Neuron (in vitro differentiated cells): ENCODE measurements around the gene SLC12A9.

Source experiments
- H2AFZ ChIP-seq: one replicate; pipeline ENCODE4 v1.6.1; 2013; ENCODE audit warnings: low read depth, mild to moderate bottlenecking, inconsistent platforms, low read length, moderate library complexity
- H3K27me3 ChIP-seq: one replicate; pipeline ENCODE4 v1.6.1; 2013; ENCODE audit warnings: low read length; ENCODE audit not compliant: insufficient read depth
- H3K36me3 ChIP-seq: one replicate; pipeline ENCODE4 v1.6.1; 2013; ENCODE audit warnings: low read length; ENCODE audit not compliant: insufficient read depth
- H3K4me1 ChIP-seq: one replicate; pipeline ENCODE4 v1.6.1; 2013; ENCODE audit warnings: low read length; ENCODE audit not compliant: insufficient read depth
- H3K4me3 ChIP-seq: 2 replicates; pipeline ENCODE4 v1.5.1; 2013; ENCODE audit warnings: mild to moderate bottlenecking, low read length, moderate library complexity
- H3K9me3 ChIP-seq: one replicate; pipeline ENCODE4 v1.6.1; 2013; ENCODE audit warnings: low read length

The SLC12A9 gene

GRCh38 chr7:100885440-100886141 is 33.1 kb downstream of the SLC12A9 start:
- H3K36me3 ChIP-seq, result peaks cover 80% of the 10 kb centered on the region
- H3K27me3 ChIP-seq, result no peaks in the 10 kb centered on the region
- no peaks in the 10 kb centered on the region for H3K9me3 ChIP-seq
- no peak overlapping the region for H3K4me3 ChIP-seq
- no peak overlapping the region for H2AFZ ChIP-seq
- H3K4me1 ChIP-seq, result peaks cover 21% of the 10 kb centered on the region

DNA sequence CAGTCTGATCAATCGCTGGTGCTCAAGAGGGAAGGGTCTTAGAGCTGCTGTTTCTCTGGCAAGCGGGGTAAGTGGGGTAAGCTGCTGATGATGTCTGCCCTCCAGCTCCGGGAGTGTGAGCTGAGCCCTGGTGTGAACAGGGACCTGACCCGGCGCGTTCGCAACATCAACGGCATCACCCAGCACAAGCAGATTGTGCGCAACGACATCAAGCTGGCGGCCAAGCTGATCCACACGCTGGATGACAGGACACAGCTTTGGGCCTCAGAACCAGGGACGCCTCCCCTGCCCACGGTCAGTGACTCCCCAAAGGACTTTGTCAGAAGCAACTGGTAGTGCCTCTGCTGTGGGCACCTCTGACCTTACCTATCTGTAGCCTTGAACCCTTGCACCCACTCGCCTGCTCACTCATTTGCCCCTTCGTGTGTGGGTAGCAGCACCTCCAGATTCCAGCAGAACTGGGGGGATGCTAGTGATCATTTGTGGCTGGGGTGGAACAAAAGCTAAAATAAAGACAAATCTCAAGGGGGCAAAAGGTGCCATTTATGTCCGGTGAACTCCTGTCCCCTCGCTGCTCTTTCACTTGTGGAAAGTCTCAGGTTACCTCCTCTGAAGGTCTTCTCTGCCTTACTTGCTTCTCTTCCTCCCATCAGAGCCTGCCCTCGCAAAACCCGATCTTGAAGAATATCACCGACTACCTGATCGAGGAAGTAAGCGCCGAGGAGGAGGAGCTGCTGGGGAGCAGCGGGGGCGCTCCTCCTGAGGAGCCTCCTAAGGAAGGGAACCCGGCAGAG is 33.8 kb downstream of the SLC12A9 start:
- no peak overlapping the region for H2AFZ ChIP-seq
- peaks cover 29% of the 10 kb centered on the region for H3K4me1 ChIP-seq
- no peaks in the 10 kb centered on the region for H3K9me3 ChIP-seq
- H3K36me3 ChIP-seq, result peaks cover 73% of the 10 kb centered on the region
- H3K4me3 ChIP-seq, result no peak overlapping the region
- no peaks in the 10 kb centered on the region for H3K27me3 ChIP-seq

GRCh38 chr7:100886936-100887515 is 34.5 kb downstream of the SLC12A9 start:
- no peak overlapping the region for H2AFZ ChIP-seq
- peaks cover 31% of the 10 kb centered on the region for H3K4me1 ChIP-seq
- no peak overlapping the region for H3K4me3 ChIP-seq
- no peaks in the 10 kb centered on the region for H3K9me3 ChIP-seq
- no peaks in the 10 kb centered on the region for H3K27me3 ChIP-seq
- H3K36me3 ChIP-seq, result peaks cover 67% of the 10 kb centered on the region

DNA sequence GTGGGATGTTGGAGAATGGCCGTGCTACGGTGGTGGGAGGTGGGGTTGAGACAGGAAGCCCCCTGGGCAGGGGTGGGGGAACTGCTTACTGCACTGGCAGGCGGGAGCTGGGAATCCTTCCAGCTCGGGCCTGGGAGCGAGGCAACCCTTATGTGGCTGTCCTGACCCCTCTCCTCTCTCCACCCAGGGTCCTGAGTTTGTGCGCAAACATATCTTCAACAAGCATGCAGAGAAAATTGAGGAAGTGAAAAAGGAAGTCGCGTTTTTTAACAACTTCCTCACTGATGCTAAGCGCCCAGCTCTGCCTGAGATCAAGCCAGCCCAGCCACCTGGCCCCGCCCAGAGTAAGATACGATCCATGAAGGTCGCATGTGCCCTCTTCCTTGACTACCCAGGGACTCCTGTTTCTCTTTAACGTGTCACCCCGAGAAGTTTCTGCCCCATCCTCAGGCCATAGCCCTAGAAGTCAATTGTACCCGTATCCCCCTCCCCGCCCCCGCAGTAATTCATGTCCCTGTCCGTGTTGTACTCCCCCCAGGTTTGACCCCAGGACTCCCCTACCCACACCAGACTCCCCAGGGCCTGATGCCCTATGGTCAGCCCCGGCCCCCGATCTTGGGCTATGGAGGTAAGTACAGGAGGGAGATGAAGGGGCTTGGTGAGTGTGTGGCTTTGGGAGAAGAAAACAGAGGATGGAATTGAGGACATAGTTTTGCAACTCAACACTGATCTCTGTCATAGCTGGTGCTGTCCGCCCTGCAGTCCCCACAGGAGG is 35.2 kb downstream of the SLC12A9 start:
- Histone ChIP-seq H3K4me3 (no peak overlapping the region), H3K9me3 (no peaks in the 10 kb centered on the region), H3K36me3 (peaks cover 60% of the 10 kb centered on the region), H3K27me3 (no peaks in the 10 kb centered on the region), H3K4me1 (peaks cover 31% of the 10 kb centered on the region), H2AFZ (no peak overlapping the region)

GRCh38 chr7:100888291-100888987 is 35.9 kb downstream of the SLC12A9 start:
- Histone ChIP-seq H3K36me3 (peaks cover 53% of the 10 kb centered on the region), H3K4me1 (peaks cover 31% of the 10 kb centered on the region), H2AFZ (no peak overlapping the region)

GRCh38 chr7:100888988-100889750 is 36.7 kb downstream of the SLC12A9 start, which contains the start of gene UFSP1:
TSS of gene UFSP1 (minus strand) at chr7:100889715. CDS start at chr7:100889271, 444 bp downstream.
- Histone ChIP-seq H3K9me3 (no peaks in the 10 kb centered on the region), H3K4me3 (peak within 1 kb of the TSS; percentile 70), H3K4me1 (peaks cover 33% of the 10 kb centered on the region), H2AFZ (peak within 1 kb of the TSS; percentile 66), H3K36me3 (peaks cover 46% of the 10 kb centered on the region), H3K27me3 (no peaks in the 10 kb centered on the region)

More at GRCh38 chr7:100888291-100888987, 35.9 kb downstream of the SLC12A9 start:
- no peaks in the 10 kb centered on the region for H3K27me3 ChIP-seq
- H3K4me3 ChIP-seq, result peak overlapping the region; percentile 70
- H3K9me3 ChIP-seq, result no peaks in the 10 kb centered on the region

DNA sequence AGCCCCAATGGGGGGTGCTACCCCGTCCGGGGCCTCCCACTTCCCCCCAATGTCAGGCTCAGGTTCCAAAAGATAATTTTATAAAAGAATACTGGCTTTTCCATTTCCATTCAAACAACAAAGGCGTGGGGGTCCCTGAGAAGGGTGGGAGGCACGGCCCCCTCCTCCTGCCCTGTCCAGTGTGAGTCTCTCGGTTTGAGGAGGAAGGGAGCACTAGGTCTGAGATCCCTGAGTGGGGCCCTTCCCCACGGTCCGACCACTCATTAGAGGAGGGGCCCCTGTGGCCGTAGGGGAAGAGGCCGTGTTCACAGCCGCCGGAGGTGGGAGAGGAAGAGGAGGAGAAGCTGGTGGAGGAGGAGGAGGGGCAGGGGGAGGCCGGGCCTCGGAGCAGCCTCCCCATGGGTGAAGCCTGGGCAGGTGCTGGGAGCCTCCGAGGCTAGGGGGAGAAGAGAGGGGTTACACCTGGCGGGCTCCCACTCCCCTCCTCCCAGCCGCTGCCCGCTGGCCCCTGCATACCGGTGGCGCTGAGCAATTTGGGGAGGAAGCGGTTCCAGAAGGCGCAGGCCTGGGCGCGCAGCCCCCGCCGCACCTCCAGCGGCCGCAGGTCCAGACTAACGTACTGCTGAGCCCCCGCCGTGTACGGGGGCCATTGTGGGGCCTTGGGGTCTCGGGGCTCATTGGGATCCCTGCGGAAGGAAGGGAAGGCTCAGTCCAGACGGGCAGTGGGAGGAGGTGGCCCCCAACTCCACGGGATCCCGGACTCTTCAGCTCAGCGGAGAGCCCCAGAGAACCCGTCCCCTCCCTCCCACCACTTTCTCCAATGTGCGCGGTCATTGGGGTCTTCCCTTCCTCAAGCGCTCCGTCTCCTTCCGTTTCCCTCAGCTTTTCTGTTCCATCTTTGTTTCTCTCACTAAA is 38.4 kb downstream of the SLC12A9 start:
- Histone ChIP-seq H3K36me3 (peaks cover 30% of the 10 kb centered on the region), H3K4me3 (peak overlapping the region; percentile 60), H3K4me1 (peaks cover 39% of the 10 kb centered on the region), H2AFZ (peak overlapping the region; percentile 66), H3K27me3 (peaks cover under 1% of the 10 kb centered on the region), H3K9me3 (no peaks in the 10 kb centered on the region)

DNA sequence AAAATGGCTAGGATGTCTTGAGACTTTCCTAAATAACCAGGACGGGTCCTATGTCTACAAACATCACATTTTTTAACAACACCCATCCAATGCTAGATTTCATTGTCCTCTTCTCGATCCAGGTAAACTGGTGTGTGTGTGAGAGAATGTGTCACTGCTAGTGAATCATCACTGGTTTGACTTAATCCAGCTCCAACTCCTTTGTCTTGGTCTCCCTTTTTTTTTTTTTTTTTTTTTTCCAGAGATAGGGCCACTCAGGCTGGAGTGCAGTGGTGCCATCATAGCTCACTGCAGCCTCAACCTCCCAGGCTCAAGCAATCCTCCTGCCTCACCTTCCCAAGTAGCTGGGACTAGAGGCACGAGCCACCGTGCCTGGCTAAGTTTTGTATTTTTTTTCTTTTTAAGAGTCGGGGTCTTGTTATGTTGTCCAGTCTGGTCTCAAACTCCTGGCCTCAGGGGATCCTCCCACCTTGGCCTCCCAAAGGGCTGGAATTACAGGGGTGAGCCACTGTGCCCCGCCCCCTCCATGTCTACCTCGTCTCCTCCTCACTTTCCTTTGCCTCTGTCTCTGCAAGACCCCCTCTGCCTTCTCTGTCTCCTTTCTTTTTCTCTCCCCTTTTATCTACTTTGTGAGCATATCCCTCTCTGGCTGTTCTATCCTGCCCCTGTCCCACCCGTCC is 39.2 kb downstream of the SLC12A9 start:
- Histone ChIP-seq H3K36me3 (peaks cover 22% of the 10 kb centered on the region), H3K27me3 (peaks cover 8% of the 10 kb centered on the region), H2AFZ (no peak overlapping the region), H3K4me3 (peak overlapping the region; percentile 60), H3K9me3 (no peaks in the 10 kb centered on the region), H3K4me1 (peaks cover 45% of the 10 kb centered on the region)

DNA sequence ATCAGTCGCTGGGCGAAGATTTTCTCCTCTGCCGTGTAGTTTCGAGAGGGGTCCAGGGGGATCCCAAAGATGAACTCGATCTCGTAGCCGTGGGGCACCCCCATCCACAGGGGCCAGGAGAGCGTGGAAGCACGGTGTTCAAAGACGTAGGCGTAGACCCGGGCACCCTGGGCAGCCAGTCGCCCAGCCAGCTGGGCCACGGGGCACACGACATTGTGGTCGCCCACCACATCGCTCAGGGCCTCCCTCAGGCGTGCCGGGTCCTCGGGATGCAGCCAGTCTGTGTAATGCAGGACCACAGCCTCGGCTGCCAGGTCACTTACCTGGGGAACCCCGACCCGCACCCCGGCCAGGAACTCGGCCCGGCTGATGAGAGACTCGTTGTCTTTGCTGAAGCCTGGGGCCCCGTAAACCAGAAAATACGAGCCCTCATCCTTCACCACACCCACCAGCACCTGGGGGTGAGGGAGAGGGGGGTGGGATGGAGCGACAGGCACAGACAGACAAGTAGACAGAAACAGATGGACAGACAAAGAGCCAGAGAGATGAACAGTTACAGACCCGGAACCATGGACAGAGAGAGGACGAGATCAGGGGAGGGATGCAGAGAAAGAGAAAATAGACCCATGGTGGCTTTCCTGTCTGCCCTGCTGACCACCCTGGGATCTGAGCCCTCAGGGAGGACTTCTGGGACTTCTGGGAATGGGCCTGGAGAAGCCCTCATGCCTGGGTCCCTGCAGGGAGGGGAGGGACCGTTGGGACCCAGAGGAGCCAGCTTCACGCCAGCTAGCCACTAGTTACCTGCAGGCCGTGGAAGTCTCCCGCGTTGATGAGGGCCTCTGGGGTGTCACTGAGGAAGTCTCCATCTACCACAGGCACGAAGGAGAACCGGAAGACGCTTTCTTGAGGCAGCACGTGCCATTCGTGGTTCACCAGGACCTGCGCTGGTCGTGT is 40.1 kb downstream of the SLC12A9 start:
- no peaks in the 10 kb centered on the region for H3K9me3 ChIP-seq
- no peak overlapping the region for H2AFZ ChIP-seq
- peaks cover 12% of the 10 kb centered on the region for H3K27me3 ChIP-seq
- H3K4me1 ChIP-seq, result peaks cover 45% of the 10 kb centered on the region
- H3K36me3 ChIP-seq, result peaks cover 12% of the 10 kb centered on the region
- no peak overlapping the region for H3K4me3 ChIP-seq

- peaks cover 38% of the 10 kb centered on the region for H3K4me1 ChIP-seq
- no peak overlapping the region for H3K4me3 ChIP-seq
- H3K27me3 ChIP-seq, result peaks cover 14% of the 10 kb centered on the region
- no peaks in the 10 kb centered on the region for H3K9me3 ChIP-seq
- peaks cover 5% of the 10 kb centered on the region for H3K36me3 ChIP-seq
- H2AFZ ChIP-seq, result no peak overlapping the region
Observed at GRCh38 chr7:100893318-100893895, 40.9 kb downstream of the SLC12A9 start.
